GM21825 (cell line): Measurements from ENCODE around the gene NDUFV2.
"Not testable (repeated sequence)": the region's sequence is repeated elsewhere in the genome, so short reads cannot be mapped to it uniquely, and the experiment has no call there.

Source experiments
- ATAC-seq: cut with Tn5 transposase; IDR thresholded peaks from one replicate; pipeline ENCODE4 v1.9.1; 2021; ENCODE audit warnings: mild to moderate bottlenecking, moderate library complexity; ENCODE audit not compliant: unreplicated experiment

Gene NDUFV2

DNA sequence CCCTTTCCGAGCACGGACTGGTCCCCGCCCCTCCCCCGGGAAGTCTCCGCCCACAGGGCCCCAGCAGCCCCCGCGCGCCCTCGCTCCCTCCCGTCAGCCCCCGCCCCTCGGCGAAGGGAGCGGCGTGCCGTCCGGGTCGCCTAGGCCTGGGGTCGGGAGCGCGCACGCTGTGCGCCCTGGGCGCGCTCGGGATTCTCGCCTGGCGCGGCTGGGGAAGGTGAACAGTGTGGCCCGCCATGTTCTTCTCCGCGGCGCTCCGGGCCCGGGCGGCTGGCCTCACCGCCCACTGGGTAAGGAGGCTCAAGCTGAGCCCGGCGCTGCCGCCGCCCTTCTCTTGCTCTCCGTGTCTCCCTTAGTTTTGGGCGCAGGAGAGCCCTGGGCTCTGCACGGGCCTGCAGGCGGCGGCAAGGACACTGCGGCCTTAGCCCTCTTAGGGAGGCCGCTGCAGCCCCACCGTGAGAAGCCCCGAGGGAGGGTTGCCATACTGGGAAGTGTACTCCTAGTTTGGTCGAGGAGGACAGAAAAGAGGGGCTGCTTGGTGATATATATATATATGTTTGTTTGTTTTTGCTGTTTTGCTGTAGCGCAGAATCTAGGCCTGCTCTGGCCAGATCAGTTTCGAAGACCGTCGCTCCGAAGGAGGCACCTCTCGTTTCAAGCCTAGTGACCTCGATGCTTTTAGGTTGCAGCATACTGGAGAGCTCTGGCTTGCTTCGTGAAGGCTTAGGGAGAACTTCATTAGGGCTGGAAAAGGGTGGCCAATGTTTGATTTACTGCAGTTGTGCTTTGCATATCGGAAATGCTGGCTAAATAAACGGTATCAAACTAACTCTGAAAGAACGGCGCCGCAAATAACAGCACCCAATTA is at the start of gene NDUFV2:
Gene NDUFV2, plus strand, starts transcription at position 192 of the 868 bp plus-strand sequence. Its CDS starts 45 bp downstream, at position 237.
- peak; percentile 87 for ATAC-seq

DNA sequence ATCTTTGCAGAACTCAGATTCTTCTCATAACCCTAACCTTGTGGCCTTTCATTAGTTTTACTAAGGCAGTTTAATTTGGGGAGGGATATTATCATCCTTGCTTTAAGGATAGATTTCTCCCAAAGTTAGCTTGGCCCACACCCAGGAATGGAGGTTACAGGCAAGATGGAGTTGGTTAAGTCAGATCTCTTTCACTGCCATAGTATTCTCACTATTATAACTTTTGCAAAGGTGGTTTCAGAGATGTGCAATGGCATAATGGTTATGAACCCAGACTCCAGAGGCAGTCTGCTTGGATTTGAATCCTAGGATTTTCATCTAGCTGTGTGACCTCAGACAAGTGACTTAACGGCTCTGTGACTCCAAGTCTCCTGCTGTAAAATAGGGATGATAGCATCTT is 48.7 kb upstream of the NDUFV2 start:
- ATAC-seq: no peak

DNA sequence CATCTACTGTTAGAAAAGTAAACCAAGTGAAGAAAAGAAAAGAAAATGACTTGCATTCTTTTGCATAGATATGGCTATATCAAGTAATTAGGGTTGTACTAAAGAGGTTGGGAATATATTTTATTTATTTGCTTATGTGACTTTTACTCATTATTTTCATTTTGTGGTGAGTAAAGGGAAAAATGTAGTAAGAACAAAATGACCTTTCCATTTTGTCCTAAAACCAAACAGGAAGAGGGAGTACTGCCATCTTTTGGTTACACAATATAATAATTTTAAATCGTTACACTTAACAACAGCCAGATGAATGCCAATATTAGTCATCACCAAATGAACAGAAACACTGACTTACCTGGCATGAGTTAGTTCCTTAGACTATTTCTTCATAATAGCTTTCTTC is 47.3 kb upstream of the NDUFV2 start:
- no peak for ATAC-seq

DNA sequence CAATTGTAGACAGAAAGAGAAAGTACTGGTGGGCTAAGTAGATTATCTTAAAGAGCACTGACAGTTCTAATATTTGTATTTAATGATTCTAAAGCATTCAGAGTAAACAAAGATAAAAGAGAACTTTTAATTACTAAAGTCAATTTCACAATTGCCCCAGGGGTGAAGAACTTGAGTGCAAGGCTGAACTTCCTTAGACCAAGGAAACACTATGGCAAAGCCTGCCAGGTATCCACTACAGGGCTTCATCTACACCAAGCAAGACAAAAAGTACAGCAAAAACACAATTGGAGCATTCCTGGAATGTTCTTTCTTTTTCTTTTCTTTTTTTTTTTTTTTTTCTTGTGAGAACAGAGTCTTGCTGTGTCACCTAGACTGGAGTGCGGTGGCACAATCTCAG is 46.9 kb upstream of the NDUFV2 start:
- no peak for ATAC-seq

DNA sequence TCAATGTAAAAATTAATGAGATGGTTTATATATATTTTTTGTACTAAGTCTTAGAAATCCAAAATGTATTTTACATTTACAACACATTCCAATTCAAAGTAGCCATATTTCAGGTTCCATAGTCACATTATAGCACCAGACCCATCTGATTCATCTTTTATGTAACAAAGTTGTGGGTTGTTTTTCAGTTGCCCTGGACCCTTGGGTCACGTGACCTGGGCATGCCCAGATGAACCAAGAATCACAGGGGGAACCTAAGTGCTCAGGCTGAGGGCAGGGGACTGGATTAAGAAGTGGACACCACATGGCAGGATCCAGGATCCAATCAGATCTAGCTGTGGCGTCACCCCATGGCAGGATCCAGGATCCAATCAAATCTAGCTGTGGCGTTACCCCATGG is 44.9 kb upstream of the NDUFV2 start:
- ATAC-seq: no peak

DNA sequence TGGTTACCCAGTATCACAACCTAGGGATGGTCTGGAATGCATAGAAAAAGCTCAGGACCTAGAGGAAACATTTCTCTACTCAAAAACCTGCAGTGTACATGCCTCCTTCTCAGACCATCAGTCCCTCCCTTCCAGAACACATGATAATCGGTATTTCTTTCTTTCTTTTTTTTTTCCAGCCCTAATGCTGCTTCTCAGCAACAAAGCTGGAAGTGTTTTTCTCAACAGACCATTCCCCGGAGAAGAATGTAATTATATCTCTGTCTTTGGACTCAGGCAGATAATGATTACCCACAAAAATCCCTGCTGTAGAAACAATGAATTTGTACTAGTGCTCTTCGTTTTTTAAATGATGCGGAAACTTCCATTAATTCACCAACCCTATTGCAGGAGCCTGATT is 44.1 kb upstream of the NDUFV2 start:
- ATAC-seq: no peak

DNA sequence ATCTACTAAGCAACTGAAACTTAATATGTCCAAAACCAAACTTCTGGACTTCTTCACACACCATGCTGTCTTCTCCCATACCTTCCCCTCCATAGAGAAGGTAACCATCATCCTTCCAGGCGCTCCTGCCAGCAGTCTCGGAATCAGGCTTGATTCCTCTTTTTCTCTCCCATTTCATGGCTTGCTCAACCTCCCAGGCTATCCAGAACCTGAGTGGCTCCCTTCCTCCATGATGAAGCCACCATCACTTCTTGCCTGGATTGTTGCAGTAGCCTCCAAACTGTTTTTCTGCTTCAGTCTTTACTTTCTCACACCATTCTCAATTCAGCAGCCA is 40.1 kb upstream of the NDUFV2 start:
- no peak for ATAC-seq

DNA sequence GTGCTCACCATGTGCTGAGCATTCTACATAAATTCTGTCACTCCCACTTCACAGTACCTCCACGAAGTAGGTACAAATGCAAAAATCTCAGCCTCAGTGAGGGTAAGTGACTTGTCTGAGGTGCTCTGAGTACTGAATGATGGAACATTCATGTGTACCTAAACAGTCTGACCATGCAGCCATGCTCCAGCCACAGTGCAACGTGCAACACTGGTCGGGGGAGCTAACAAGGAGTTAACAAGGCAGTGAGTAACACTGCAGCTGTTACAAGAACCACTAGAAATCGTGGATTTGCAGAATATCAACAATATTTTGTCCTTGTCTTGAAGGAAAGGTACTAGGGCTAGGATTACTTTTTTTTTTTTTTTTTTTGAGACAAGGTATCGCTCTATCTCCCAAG is 36.6 kb upstream of the NDUFV2 start:
- ATAC-seq: no peak

DNA sequence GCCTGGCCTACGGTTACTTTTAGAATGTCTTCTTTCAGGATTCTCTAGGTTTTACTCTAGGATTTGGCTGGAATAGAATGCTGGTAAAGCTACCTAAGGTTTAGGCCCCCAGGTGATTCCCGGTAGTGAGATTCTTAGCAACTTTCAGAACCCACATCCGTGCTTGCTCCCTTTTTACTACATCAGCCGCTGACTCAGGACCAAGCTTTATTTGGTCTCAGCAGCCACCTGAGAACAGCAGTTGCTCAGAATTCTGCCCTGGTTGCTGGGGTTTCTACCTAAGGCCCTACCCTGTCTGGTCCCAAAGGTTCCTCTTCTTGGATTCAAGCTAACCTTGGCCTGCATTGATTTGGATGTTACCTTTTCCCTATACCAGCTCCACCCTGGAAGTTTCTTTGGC is 36.1 kb upstream of the NDUFV2 start:
- ATAC-seq: peak; percentile 30

DNA sequence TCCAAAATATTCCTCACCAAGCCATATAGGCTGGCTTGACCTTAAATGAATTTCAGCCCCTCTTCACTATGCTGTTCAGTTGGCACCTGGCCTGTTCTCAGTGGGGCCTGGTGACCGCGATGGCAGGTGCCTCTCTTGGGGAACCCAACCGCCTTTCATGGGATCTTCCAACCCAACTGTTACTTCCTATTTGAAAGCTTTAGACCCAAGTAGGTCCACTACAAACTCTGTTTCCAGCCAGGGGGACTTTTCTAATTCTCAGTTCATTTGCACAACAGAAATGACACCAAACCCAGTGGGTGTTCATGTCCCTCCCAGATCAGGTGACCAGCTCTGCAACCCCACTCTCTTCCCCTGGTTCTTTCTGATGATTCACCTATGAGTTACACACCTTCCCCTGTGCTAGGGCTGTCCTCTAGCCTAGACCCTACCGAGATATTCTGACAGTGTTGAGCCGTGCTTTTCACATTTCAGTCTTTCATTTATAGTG is 35.6 kb upstream of the NDUFV2 start:
- peak; percentile 67 for ATAC-seq

DNA sequence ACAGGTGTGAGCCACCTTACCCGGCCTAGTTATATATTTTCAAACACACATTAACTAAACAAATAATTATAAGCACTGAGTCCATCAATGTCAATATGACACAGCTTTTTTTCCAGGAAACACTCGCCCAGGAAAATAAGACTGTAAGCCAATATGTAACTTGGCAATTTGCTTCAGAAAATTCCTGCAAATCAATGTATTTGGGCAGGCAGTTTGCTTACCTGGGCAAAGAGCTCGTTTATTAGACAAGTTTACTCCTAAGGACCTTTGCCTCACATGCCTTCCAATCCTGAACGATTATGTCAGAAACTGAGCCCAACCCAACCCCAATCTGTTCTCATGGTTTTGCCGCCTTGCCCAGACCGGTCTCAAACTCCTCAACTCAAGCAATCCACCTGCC is 34.7 kb upstream of the NDUFV2 start:
- no peak for ATAC-seq

DNA sequence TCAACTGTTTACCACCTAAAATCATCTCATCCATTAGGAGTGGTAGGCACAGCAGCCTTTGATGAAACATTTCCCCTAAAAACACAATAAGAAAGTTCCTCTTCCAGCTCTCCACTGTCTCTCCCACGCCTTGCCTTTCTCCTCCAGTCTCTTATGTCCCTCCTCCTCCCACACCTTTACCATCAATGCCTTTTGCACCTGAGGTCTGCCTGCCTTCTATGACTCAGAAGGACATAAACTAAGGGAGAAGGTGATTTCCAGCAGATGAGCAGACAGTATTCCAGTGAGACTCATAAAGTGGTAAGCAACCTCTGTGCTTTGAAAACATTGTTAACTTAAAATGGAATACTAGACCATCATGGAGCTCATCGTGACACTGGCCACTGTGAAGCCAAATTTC is 34.2 kb upstream of the NDUFV2 start:
- ATAC-seq: no peak

DNA sequence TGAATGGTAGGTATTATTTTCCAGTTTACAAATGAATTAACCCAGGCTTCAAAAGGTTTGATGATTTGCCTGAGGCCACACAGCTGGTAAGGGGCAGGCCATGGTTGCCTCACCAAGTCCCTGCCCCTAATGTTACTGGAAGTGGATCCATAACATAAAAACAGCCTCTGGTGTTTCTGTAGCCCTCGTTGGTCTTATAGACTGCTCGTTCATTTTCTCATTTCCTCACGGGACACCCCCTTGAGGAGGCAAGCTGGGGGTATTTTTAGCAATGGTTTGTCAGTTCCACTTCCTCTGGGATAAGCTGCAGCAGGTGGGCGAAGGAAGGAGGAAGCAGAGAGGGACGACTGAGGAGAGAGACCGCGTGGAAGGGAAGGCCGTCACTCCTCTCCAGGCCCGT is 32.9 kb upstream of the NDUFV2 start:
- ATAC-seq: peak; percentile 29

DNA sequence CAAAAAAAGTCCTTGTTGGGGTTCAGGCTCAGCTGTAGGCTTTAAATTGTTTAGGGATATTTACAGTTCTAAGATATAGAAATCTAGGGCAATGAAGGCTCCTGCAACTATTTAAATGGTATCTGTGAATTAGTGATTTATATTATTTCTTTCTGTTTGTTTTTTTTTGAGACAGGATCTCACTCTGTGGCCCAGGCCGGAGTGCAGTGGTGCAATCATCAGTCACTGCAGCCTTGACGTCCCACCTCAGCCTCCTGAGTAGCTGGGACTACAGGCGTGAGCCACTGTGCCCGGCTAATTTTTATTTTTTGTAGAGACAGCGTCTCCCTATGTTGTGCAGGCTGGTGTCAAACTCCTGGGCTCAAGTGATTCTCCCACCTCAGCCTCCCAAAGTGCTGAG is 32.3 kb upstream of the NDUFV2 start:
- no peak for ATAC-seq

DNA sequence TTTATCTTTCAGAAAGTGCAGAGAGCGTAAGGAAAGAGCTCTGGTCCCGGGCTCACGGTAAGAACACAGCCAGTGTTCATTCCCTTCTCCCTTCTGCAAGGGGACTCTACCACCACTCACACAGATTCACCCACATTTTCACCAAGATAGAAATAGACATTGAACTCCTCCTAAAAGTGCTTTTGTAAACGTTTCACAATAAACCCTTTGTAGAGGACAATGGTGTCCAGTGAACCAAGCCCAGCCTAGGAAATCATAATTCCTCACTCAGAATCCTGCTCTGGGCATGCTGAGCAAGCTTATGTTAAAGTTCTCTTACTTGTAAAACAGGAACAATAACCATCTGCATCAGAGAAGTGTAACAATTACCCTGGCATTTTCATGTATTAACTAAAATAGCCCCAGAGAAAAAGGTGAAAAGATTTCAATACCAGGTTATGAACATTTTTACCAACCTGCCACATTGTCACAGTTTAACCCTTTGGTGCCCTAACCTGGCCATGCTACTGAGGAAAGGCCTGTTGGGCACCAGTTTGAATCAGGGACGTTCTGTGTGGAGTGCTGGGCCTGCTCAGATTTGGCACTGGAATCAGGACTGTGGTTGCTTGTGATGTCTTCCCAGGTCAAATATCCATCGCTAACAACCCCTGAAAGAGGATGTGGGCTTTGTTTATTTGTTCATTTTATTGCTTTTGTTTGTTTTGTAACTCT is 22.5 kb upstream of the NDUFV2 start:
- ATAC-seq: no peak

DNA sequence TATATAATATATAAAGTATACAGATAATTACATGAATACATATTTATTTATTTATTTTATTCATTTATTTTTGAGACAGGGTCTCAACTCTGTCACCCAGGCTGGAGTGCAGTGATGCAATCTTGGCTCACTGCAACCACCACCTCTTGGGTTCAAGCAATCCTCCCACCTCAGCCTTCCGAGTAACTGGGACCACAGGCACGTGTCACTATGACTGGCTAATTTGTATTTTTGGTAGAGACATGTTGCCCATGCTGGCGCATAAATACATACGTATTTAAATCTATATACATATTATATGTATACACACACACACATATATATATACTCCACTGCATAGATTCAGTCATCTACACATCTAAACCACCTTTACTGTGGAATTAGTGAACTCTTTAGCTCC is 20.6 kb upstream of the NDUFV2 start:
- ATAC-seq: no peak

DNA sequence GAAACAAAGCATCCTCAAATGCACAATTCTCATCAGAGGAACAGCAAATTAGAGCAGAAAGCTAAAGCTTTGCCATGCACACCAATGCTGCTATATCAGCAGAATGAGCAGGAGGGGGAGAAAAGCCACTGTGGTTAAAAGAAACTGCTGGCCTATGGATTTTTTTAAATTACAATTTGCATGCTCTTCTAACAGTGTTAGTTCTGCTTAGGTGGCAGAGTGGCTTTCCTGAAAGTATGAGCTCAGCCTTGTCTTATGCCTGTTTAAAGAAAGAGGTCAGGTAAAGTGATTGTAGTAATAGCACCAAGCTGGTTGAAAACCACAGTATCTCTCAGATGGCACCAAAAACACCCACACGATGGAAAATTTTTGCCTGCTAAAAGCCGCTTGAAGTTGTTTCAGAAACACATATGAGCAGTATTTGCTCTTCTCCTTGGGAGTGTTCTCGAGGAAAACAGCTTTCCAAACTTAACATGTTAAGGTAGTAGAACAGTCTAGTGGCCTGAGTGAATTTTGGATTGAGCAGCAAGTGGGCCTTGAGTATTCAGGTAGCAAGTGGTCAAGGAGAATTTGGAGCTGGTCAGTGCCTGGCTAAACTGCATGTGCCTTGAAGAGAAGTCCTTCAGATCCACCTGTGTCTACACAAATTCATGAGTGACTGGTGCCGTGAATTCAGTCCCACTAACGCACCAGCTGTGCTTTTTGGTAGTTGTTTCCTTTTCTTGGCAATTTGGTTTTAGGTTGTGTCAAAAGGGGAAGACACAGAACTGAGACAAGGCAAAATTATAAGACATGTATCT is 19.6 kb upstream of the NDUFV2 start:
- peak; percentile 87 for ATAC-seq

DNA sequence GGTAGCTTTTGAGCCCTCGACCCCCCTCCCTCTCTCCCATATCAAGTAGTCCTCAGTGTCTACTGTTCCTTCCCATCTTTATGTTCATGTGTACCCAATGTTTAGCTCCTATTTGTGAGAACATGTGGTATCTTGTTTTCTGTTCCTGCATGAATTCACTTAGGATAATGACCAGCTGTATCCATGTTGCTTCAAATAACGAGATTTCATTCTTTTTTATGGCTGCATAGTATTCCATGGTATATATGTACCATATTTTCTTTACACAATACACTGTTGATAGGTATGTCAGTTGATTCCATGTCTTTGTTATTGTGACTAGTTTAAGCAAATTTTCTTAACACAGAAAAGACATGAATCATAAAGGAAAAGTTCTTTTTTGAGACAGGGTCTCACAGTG is 16.5 kb upstream of the NDUFV2 start:
- ATAC-seq: no peak

DNA sequence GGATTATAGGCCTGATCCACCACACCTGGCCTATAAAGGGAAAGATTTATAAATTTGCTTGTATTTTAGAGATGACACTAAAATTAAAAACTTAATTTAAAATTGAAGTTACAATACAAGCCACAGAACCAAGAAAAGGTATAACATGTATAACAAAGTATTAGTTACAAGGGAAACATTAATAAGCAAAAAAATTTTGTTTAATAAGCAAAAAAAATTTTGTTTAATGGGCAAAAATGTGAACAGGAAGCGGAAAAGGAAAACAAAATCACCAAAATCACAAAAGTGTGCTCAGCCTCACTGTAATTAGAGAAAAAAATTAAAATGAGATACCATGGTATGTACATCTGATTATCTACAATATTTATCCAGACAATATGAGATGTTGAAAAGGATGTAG is 15.9 kb upstream of the NDUFV2 start:
- ATAC-seq: no peak

DNA sequence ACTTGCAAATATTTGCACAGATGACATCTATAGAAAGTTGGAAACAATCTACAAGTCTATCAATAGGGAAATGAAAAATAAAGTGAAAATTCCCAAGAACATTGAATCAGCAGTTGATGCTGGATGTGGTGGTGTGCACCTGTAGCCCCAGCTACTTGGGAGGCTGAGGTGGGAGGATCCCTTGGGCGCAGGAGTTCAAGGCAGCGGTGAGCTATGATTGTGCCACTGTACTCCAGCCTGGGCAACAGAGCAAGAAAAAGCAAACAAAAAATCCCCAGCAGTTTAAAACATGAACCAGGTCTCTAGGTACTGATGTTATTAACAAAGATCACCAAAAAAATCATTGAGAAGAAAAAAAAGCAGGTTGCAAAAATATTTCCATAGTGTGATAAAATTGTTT is 15.4 kb upstream of the NDUFV2 start:
- no peak for ATAC-seq

DNA sequence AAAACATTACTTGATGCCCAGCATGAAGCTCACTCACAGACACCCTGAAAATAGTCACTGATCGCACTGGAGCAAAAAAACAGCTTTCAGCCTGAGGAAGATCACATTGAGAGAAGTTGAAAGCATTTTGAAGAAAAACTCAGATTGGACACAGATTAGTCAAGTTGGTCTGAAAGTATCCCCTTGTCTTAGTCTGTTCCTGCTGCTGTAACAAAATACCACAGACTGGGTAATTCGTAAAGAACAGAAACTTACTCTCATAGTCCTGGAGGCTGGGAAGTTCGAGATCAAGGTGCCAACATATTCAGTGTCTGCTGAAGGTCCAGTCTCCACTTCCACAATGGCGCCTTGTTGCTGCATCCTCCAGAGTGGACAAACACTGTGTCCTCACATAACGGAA is 14.2 kb upstream of the NDUFV2 start:
- ATAC-seq: no peak

DNA sequence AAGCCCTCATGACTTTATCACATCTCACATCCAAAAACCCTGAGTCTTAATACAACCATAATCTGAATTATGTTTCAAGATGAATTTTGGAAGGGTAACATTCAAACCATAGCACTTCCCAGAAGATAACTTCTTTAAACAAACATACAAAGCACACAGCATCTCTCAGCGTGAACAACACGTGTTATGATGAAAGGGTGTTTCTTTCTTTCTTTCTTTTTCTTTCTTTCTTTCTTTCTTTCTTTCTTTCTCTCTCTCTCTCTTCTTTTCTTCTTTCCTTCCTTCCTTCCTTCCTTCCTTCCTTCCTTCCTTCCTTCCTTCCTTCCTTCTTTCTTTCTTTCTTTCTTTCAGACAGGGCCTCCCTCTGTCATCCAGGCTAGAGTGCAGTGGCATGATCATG is 13.8 kb upstream of the NDUFV2 start:
- not testable (repeated sequence) for ATAC-seq
